ENCODE results near the gene IL6ST. TPM values are rescaled to one million over a fixed set of nuclear protein-coding genes. Genes with fewer than 3 reads are reported as not detected.

IL6ST gene
- total RNA-seq, 1 donor from 2014 or later: 37.7 TPM

DNA sequence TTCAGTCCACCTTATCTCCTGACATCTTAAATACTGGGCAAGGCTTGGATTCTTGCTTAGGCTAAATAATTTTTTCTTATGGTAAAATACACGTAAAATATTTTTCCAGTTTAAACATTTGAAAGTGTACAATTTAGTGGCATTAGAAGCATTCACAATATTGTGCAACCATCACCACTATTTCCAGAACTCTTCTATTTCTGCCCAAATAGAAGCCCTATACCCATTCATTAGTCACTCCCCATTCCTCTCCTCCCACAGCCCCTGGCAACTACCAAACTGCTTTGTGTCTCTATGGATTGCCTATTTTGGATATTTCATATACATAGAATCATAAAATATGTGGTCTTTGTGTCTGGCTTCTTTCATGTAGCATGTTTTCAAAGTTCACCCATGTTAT is 86.0 kb downstream of the IL6ST start:
- DNase-seq: no peak
- Mint-ChIP-seq H3K36me3 (ENCODE audit: unreplicated experiment) (no peaks in the 10 kb centered on the region), H3K27ac (ENCODE audit: unreplicated experiment) (no peak overlapping the region), H3K4me3 (ENCODE audit: unreplicated experiment) (no peak overlapping the region), H3K9me3 (ENCODE audit: unreplicated experiment) (no peaks in the 10 kb centered on the region), H3K27me3 (ENCODE audit: unreplicated experiment) (no peaks in the 10 kb centered on the region), H3K4me1 (ENCODE audit: low read depth, unreplicated experiment) (no peaks in the 10 kb centered on the region)
- TF ChIP-seq, protein P1, sequence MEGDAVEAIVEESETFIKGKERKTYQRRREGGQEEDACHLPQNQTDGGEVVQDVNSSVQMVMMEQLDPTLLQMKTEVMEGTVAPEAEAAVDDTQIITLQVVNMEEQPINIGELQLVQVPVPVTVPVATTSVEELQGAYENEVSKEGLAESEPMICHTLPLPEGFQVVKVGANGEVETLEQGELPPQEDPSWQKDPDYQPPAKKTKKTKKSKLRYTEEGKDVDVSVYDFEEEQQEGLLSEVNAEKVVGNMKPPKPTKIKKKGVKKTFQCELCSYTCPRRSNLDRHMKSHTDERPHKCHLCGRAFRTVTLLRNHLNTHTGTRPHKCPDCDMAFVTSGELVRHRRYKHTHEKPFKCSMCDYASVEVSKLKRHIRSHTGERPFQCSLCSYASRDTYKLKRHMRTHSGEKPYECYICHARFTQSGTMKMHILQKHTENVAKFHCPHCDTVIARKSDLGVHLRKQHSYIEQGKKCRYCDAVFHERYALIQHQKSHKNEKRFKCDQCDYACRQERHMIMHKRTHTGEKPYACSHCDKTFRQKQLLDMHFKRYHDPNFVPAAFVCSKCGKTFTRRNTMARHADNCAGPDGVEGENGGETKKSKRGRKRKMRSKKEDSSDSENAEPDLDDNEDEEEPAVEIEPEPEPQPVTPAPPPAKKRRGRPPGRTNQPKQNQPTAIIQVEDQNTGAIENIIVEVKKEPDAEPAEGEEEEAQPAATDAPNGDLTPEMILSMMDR (IDR thresholded peaks at IDR 0.05; ENCODE audit: partially characterized antibody, unreplicated experiment): no peak

DNA sequence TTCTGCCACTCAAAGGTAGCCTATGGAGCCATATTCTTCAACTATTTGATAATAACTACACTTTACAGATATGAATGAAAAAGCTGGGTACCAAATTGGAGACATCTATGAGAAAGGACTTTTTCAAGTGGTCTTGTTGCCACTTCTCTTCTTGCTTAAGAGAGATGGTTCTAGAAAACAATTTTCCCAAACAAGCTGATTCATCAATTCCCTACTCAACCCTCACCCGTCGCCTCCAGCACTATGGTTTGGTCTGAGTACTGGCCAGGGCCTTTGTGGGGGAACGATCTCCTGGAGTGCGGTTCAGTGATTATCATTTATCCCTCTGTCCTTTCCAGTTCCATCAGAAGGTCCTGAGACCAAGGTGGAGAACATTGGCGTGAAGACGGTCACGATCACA is 86.8 kb downstream of the IL6ST start:
- no peak for DNase-seq
- TF ChIP-seq, protein P1 (IDR thresholded peaks at IDR 0.05; ENCODE audit: partially characterized antibody, unreplicated experiment): no peak
- no peaks in the 10 kb centered on the region for H3K9me3 Mint-ChIP-seq (ENCODE audit: unreplicated experiment)
- H3K4me1 Mint-ChIP-seq (ENCODE audit: low read depth, unreplicated experiment): no peaks in the 10 kb centered on the region
- no peak overlapping the region for H3K4me3 Mint-ChIP-seq (ENCODE audit: unreplicated experiment)
- H3K27me3 Mint-ChIP-seq (ENCODE audit: unreplicated experiment): no peaks in the 10 kb centered on the region
- H3K36me3 Mint-ChIP-seq (ENCODE audit: unreplicated experiment): no peaks in the 10 kb centered on the region
- H3K27ac Mint-ChIP-seq (ENCODE audit: unreplicated experiment): no peak overlapping the region

- no peaks in the 10 kb centered on the region for H3K36me3 Mint-ChIP-seq (ENCODE audit: unreplicated experiment)
- H3K27me3 Mint-ChIP-seq (ENCODE audit: unreplicated experiment): no peaks in the 10 kb centered on the region
- no peak overlapping the region for H3K27ac Mint-ChIP-seq (ENCODE audit: unreplicated experiment)
- no peak overlapping the region for H3K4me3 Mint-ChIP-seq (ENCODE audit: unreplicated experiment)
- H3K4me1 Mint-ChIP-seq (ENCODE audit: low read depth, unreplicated experiment): no peaks in the 10 kb centered on the region
- TF ChIP-seq, protein P1 (IDR thresholded peaks at IDR 0.05; ENCODE audit: partially characterized antibody, unreplicated experiment): no peak
- no peaks in the 10 kb centered on the region for H3K9me3 Mint-ChIP-seq (ENCODE audit: unreplicated experiment)
- no peak for DNase-seq
Measured at GRCh38 chr5:55905251-55905650, 89.5 kb downstream of the IL6ST start.

- H3K27me3 Mint-ChIP-seq (ENCODE audit: unreplicated experiment): no peaks in the 10 kb centered on the region
- no peaks in the 10 kb centered on the region for H3K36me3 Mint-ChIP-seq (ENCODE audit: unreplicated experiment)
- H3K4me1 Mint-ChIP-seq (ENCODE audit: low read depth, unreplicated experiment): no peaks in the 10 kb centered on the region
- H3K9me3 Mint-ChIP-seq (ENCODE audit: unreplicated experiment): no peaks in the 10 kb centered on the region
- no peak for DNase-seq
- H3K27ac Mint-ChIP-seq (ENCODE audit: unreplicated experiment): no peak overlapping the region
- TF ChIP-seq, protein P1 (IDR thresholded peaks at IDR 0.05; ENCODE audit: partially characterized antibody, unreplicated experiment): no peak
- no peak overlapping the region for H3K4me3 Mint-ChIP-seq (ENCODE audit: unreplicated experiment)
Measured at GRCh38 chr5:55904152-55904551, 90.6 kb downstream of the IL6ST start.

DNA sequence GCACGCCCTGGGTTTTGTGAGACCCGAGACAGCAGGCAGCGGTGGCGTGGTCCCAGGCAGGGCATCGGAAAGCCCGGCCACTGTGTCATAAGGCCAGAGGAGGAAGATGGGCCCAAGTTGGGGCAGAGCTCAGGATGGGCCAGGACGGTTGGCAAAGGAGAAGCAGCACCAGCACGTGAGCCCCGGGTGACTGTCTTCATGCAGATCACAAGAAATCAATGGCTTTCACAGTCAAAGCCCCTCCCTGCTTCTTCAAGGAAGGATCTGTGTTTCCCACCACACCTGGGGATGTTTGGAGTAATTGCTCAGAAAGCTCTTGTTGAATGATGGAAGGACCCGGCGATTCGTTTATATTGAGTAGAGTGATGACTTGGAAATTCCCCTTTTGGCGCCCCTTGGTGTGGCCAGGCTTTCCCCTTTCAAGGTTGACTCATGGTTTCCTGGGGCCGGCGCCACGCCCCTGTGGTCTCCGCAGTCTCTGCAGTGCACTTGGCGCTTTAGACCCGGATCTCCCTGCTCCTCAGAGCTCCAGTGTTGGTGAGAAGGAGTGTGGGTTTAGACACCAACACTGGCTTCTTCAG is 91.6 kb downstream of the IL6ST start:
- Mint-ChIP-seq H3K4me1 (ENCODE audit: low read depth, unreplicated experiment) (no peaks in the 10 kb centered on the region), H3K27ac (ENCODE audit: unreplicated experiment) (no peak overlapping the region), H3K27me3 (ENCODE audit: unreplicated experiment) (no peaks in the 10 kb centered on the region), H3K9me3 (ENCODE audit: unreplicated experiment) (no peaks in the 10 kb centered on the region), H3K4me3 (ENCODE audit: unreplicated experiment) (no peak overlapping the region), H3K36me3 (ENCODE audit: unreplicated experiment) (no peaks in the 10 kb centered on the region)
- TF ChIP-seq, protein P1 (IDR thresholded peaks at IDR 0.05; ENCODE audit: partially characterized antibody, unreplicated experiment): no peak
- DNase-seq: no peak
